ENCODE data around the gene HAL. TPM values are rescaled to one million over a fixed set of nuclear protein-coding genes. Genes with fewer than 3 reads are reported as not detected.

The HAL gene
- total RNA-seq, 5 donors from 2014 or later (not counting 1 experiment from before 2014, with no cell fraction given), result 0.54 to 2.4 (median 1.1) TPM

DNA sequence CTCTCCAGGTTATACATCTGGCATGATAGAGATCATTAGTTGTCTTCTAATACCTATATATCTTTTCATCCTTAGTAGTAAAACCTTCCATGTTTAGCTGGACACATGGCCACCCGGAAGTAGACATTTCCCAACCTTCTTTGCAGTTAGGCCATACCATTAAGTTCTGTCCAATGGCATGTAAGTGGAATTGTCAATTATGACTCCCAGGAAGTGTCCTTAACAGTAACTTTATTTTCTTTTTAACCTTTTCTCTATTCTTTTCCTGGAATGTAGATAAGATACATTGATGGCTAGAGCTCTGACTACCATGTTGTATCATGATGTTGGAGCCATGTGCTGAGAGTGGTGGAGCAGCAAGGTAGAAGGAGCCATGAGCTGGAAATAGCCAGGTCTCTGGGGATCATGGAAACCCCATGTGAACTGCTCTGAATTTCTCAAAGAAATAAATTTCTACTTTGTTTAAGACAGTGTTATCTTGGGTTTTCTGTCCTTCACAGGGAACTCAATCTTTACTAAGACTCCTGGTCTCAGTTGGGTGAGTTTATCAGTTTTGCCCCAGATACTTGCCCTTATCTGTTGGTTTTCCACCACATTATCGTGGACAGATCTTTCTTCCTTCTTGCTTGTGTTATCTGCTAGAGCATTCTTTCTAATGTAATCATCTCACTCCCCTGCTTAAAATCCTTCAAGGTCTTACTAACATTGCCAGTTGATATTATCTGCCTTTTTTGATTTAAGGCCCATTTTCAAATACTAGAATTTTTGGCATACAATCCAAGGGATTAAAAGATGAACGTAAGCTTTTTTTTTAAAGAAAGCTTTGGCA lies 44.4 kb upstream of the HAL start:
- Histone ChIP-seq H3K4me3 (ENCODE audit: control insufficient read depth in 1 of 2, extremely low read depth in 1 of 2, low read length in 1 of 2) (no peak overlapping the region), H3K4me1 (ENCODE audit: control insufficient read depth in 1 of 2, extremely low read depth in 1 of 2, insufficient read depth in 2 of 2, low read length in 2 of 2) (peaks cover 0 to 16% of the 10 kb centered on the region in 2 experiments), H3K27ac (ENCODE audit: low read length) (no peak overlapping the region), H3K36me3 (ENCODE audit: control insufficient read depth in 2 of 2, extremely low read depth in 1 of 2, insufficient read depth in 1 of 2, low read length in 1 of 2) (no peaks in the 10 kb centered on the region), H3K9me3 (no peaks in the 10 kb centered on the region), H3K27me3 (replicated peaks in 1 of 2; ENCODE audit: control insufficient read depth in 2 of 2, extremely low read depth in 1 of 2, insufficient read depth in 2 of 2, low read length in 1 of 2) (no peaks in the 10 kb centered on the region)
- no peak overlapping the region for H3K27ac Mint-ChIP-seq
- no peaks in the 10 kb centered on the region for H3K36me3 Mint-ChIP-seq
- WGBS (ENCODE audit: insufficient coverage), result 67% methylated on average over 1 of the region's 3 CpGs
- CTCF ChIA-PET, result interaction anchor here (0.5 to 0.7 kb wide), 3 partner anchors 9 to 175 kb away, joined by 3 to 4 read pairs (median 4); no protein-coding TSS in a partner anchor
- H3K4me1 Mint-ChIP-seq, result peaks cover 7 to 16% (median 8%) of the 10 kb centered on the region in 3 donors
- POLR2A ChIA-PET, result interaction anchor here in 1 of 2 donors (0.6 kb wide), 1 partner anchor 468 kb away, joined by 3 read pairs; no protein-coding TSS in a partner anchor
- H3K27me3 Mint-ChIP-seq, result no peaks in the 10 kb centered on the region
- ATAC-seq (replicated peaks in 1 of 4) (no peak), DNase-seq (no peak)
- no peaks in the 10 kb centered on the region for H3K9me3 Mint-ChIP-seq
- H3K4me3 Mint-ChIP-seq, result no peak overlapping the region

DNA sequence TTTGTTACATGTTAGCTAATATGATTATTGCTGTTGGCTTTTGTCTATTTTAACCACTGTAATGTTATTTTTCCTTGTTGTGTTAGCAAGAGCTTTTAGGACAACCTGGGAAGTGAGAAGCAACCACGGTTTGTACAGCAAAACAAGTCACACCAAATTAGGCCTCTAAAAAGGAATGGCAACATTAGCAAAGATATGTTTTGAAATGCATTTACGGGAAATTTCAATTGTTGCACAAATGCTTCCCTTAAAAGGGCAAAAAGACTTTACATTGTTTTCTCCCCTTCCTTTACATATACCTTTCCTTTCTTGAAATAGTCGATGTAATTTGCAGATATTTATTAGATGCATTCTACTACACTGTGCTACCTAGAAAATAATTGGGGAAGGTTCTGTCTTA lies 43.4 kb upstream of the HAL start:
- no peak overlapping the region for H3K4me3 Mint-ChIP-seq
- Histone ChIP-seq H3K9me3 (no peaks in the 10 kb centered on the region), H3K4me1 (ENCODE audit: control insufficient read depth in 1 of 2, extremely low read depth in 1 of 2, insufficient read depth in 2 of 2, low read length in 2 of 2) (peaks cover 0 to 14% of the 10 kb centered on the region in 2 experiments), H3K27me3 (replicated peaks in 1 of 2; ENCODE audit: control insufficient read depth in 2 of 2, extremely low read depth in 1 of 2, insufficient read depth in 2 of 2, low read length in 1 of 2) (no peaks in the 10 kb centered on the region), H3K4me3 (ENCODE audit: control insufficient read depth in 1 of 2, extremely low read depth in 1 of 2, low read length in 1 of 2) (no peak overlapping the region), H3K27ac (ENCODE audit: low read length) (no peak overlapping the region), H3K36me3 (ENCODE audit: control insufficient read depth in 2 of 2, extremely low read depth in 1 of 2, insufficient read depth in 1 of 2, low read length in 1 of 2) (no peaks in the 10 kb centered on the region)
- no peaks in the 10 kb centered on the region for H3K27me3 Mint-ChIP-seq
- WGBS (ENCODE audit: insufficient coverage), result no CpG with 5 or more reads among the region's 3 CpGs
- H3K36me3 Mint-ChIP-seq, result no peaks in the 10 kb centered on the region
- ChIA-PET CTCF (no interaction called here), POLR2A (no interaction called here)
- ATAC-seq (replicated peaks in 1 of 4) (no peak), DNase-seq (no peak)
- peaks cover 0 to 10% (median 3%) of the 10 kb centered on the region in 3 donors for H3K4me1 Mint-ChIP-seq
- H3K9me3 Mint-ChIP-seq, result no peaks in the 10 kb centered on the region
- no peak overlapping the region for H3K27ac Mint-ChIP-seq

DNA sequence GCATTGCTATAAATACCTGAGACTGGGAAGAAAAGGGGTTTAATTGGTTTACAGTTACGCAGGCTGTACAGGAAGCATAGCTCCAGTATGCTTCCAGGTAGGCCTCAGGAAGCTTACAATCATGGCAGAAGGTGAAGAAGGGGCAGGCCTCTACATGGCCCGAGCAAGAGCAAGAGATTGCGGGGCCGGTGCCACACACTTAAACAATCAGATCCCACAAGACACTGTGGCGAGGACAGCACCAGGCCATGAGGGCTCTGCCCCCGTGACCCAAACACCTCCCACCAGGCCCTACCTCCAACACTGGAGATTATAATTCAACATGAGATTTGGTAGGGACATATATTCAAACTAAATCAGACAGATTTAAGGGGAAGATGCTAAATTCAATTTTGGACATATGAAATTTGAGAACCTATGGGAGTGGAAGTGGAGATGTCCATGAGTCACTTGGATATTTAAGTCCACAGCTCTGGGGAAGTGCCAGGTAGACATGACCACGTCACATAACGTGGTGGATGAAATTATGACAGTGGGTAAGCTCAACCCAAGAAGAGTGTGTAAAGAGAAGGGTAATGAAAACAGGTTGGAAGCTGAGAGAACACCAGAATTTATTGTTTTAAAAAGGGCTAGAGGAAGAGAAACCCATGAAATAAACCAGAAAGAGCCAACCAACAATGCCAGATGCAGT lies 40.8 kb upstream of the HAL start:
- Histone ChIP-seq H3K27me3 (replicated peaks in 1 of 2; ENCODE audit: control insufficient read depth in 2 of 2, extremely low read depth in 1 of 2, insufficient read depth in 2 of 2, low read length in 1 of 2) (no peaks in the 10 kb centered on the region), H3K36me3 (ENCODE audit: control insufficient read depth in 2 of 2, extremely low read depth in 1 of 2, insufficient read depth in 1 of 2, low read length in 1 of 2) (no peaks in the 10 kb centered on the region), H3K27ac (ENCODE audit: low read length) (no peak overlapping the region), H3K4me3 (ENCODE audit: control insufficient read depth in 1 of 2, extremely low read depth in 1 of 2, low read length in 1 of 2) (no peak overlapping the region), H3K9me3 (no peaks in the 10 kb centered on the region), H3K4me1 (ENCODE audit: control insufficient read depth in 1 of 2, extremely low read depth in 1 of 2, insufficient read depth in 2 of 2, low read length in 2 of 2) (peaks cover 3 to 18% of the 10 kb centered on the region in 2 experiments)
- Mint-ChIP-seq H3K4me3 (no peak overlapping the region), H3K4me1 (peaks cover 6 to 11% (median 7%) of the 10 kb centered on the region in 3 donors), H3K27me3 (no peaks in the 10 kb centered on the region), H3K9me3 (no peaks in the 10 kb centered on the region), H3K27ac (no peak overlapping the region), H3K36me3 (no peaks in the 10 kb centered on the region)
- WGBS (ENCODE audit: insufficient coverage), result 100% methylated on average over 4 of the region's 8 CpGs
- ChIA-PET CTCF (interaction anchor here (0.6 to 2.0 kb wide), 5 partner anchors 21 to 312 kb away, joined by 3 to 9 read pairs (median 3); partner anchors contain the start of genes AMDHD1 (in 1 of the 2) and CCDC38 (in 1 of the 2)), POLR2A (no interaction called here)
- no peak for DNase-seq
- ATAC-seq (replicated peaks in 1 of 4), result no peak

DNA sequence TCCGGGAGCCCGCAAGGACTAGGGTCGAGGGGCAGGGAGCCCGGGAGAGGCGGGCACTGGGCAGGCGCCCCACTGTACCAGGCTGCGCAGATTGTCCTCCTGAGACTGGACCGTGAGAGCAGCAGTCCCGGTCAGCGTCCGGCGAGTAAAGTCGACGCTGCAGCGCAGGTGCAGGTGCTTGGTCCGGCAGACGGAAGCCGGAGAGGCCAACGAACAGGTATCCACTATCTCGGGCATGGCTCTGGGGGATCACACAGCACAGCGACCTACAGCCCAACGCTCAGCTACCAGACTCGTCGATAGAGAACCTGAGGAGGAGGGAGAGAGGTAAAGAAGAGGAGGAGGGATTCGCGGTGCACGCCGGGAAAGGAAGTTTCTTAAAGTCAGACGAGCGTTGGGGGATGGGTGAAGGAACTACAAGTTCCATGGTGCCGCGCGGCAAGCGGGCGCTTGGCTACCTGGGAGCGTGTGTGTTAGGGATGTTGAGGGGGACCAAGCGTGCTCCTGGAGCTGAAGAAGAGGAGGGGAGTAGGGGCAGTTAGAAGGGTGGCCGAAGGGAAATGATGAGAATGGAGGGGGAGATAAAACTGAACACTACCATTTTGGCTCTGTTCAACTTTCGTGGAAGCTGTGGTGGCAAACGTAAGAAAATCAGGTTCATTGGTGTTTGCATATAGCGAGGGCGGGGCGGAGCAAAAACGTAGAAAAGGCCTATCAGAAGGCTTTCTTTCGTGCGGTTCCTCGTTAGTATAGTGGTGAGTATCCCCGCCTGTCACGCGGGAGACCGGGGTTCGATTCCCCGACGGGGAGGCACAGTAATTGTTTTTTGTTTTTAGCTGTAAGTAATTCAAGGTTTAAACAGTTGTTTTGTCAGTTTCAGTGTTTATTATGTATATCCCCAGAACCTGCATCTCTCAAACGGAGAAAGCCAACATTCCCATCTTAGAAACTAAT lies 39.4 kb upstream of the HAL start, which contains the start of gene LTA4H:
Gene LTA4H (minus strand): TSS at position 305 of the 954 bp plus-strand sequence. CDS start 68 bp downstream, at position 237.
- Histone ChIP-seq H3K9me3 (no peaks in the 10 kb centered on the region), H3K4me3 (ENCODE audit: control insufficient read depth in 1 of 2, extremely low read depth in 1 of 2, low read length in 1 of 2) (peak within 1 kb of the TSS; percentile 83 to 92), H3K27ac (ENCODE audit: low read length) (peak within 1 kb of the TSS; percentile 73), H3K4me1 (ENCODE audit: control insufficient read depth in 1 of 2, extremely low read depth in 1 of 2, insufficient read depth in 2 of 2, low read length in 2 of 2) (peaks cover 5 to 18% of the 10 kb centered on the region in 2 experiments), H3K36me3 (ENCODE audit: control insufficient read depth in 2 of 2, extremely low read depth in 1 of 2, insufficient read depth in 1 of 2, low read length in 1 of 2) (no peaks in the 10 kb centered on the region), H3K27me3 (replicated peaks in 1 of 2; ENCODE audit: control insufficient read depth in 2 of 2, extremely low read depth in 1 of 2, insufficient read depth in 2 of 2, low read length in 1 of 2) (no peaks in the 10 kb centered on the region)
- ATAC-seq (replicated peaks in 1 of 4) (peak; percentile 91 to 95 (median 94)), DNase-seq (peak; percentile 90 to 99 (median 96))
- under 1% methylated on average over 43 of the region's 55 CpGs for WGBS (ENCODE audit: insufficient coverage)
- ChIA-PET CTCF (interaction anchor here (0.6 to 2.0 kb wide), 9 partner anchors 23 to 485 kb away, joined by 3 to 9 read pairs (median 3); partner anchors contain the start of genes AMDHD1 (in 1 of the 2), CCDC38 (in 1 of the 2) and CDK17 (in 1 of the 2)), POLR2A (interaction anchor here (0.6 to 1.2 kb wide), 4 partner anchors 93 to 365 kb away, joined by 4 read pairs; partner anchors contain the start of genes CCDC38 (in 2 of the 2), AMDHD1 (in 1 of the 2) and CDK17 (in 1 of the 2))
- no peaks in the 10 kb centered on the region for H3K27me3 Mint-ChIP-seq
- H3K9me3 Mint-ChIP-seq, result no peaks in the 10 kb centered on the region
- no peaks in the 10 kb centered on the region for H3K36me3 Mint-ChIP-seq
- no peak within 1 kb of the TSS for H3K4me3 Mint-ChIP-seq
- no peak within 1 kb of the TSS for H3K27ac Mint-ChIP-seq
- peaks cover 9 to 11% (median 10%) of the 10 kb centered on the region in 3 donors for H3K4me1 Mint-ChIP-seq

DNA sequence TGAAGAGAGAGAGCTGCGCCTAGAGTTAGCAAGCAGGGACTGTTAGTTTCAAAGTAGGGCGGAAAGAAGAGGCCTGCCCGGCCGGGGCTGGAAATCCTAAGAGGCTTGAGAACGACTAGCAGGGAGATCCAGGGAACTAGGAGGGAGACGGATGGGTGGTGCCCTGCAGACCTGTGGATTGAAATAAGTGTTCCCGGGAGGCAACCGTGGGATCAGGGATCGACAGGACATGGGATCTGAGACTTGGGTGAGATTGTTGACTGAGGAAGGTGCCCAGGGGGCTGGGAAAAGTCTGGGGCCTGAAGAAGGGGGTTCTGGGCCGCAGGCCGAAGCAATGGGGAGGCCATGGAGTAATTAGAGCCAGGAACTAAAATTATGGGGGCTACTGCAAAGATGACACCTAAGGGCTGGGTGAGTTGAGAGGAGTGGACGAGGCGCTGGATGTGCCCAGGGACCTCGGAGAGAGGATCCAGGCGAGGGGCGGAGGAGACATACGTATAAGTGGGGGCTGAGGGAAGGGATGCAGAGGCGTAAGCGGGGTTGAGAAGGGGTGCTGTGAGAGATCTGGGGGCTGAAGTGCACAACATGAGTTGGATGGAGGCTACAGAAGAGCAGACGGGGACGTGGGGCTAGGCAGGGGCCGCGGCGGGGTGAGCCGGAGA lies 38.6 kb upstream of the HAL start:
- Histone ChIP-seq H3K9me3 (no peaks in the 10 kb centered on the region), H3K4me3 (ENCODE audit: control insufficient read depth in 1 of 2, extremely low read depth in 1 of 2, low read length in 1 of 2) (peak overlapping the region; percentile 83 to 92), H3K36me3 (ENCODE audit: control insufficient read depth in 2 of 2, extremely low read depth in 1 of 2, insufficient read depth in 1 of 2, low read length in 1 of 2) (no peaks in the 10 kb centered on the region), H3K27ac (ENCODE audit: low read length) (peak overlapping the region; percentile 73), H3K27me3 (replicated peaks in 1 of 2; ENCODE audit: control insufficient read depth in 2 of 2, extremely low read depth in 1 of 2, insufficient read depth in 2 of 2, low read length in 1 of 2) (no peaks in the 10 kb centered on the region), H3K4me1 (ENCODE audit: control insufficient read depth in 1 of 2, extremely low read depth in 1 of 2, insufficient read depth in 2 of 2, low read length in 2 of 2) (peaks cover 5 to 18% of the 10 kb centered on the region in 2 experiments)
- DNase-seq, result peak in 3 of 35 experiments; percentile 7 to 18 (median 14)
- no peaks in the 10 kb centered on the region for H3K9me3 Mint-ChIP-seq
- ChIA-PET POLR2A (interaction anchor here (1.0 to 1.2 kb wide), 2 partner anchors 92 kb away, joined by 4 read pairs; partner anchors contain the start of genes CCDC38 (in 2 of the 2) and AMDHD1 (in 1 of the 2)), CTCF (interaction anchor here in 1 of 2 donors (0.6 to 2.0 kb wide), 3 partner anchors 93 to 411 kb away, joined by 3 to 9 read pairs (median 3); partner anchors contain the start of genes AMDHD1 and CCDC38)
- 9% methylated on average over 25 of the region's 25 CpGs for WGBS (ENCODE audit: insufficient coverage)
- ATAC-seq (replicated peaks in 1 of 4), result no peak
- H3K4me3 Mint-ChIP-seq, result no peak overlapping the region
- H3K36me3 Mint-ChIP-seq, result no peaks in the 10 kb centered on the region
- no peaks in the 10 kb centered on the region for H3K27me3 Mint-ChIP-seq
- H3K4me1 Mint-ChIP-seq, result peaks cover 17 to 19% (median 18%) of the 10 kb centered on the region in 3 donors
- H3K27ac Mint-ChIP-seq, result no peak overlapping the region
